Adrenal gland (tissue), 5 donors: ENCODE measurements around the gene FUCA2.

Experiments
- POLR2A ChIP-seq, 2 donors: fragments of 450-650 bp; IDR thresholded peaks; one replicate each; pipeline ENCODE4 v1.6.1; 2017; ENCODE audit warnings: antibody characterized with exemption in 2 of 2, mild to moderate bottlenecking in 2 of 2, moderate library complexity in 1 of 2
- TF ChIP-seq, protein P1 (sequence below), 6 experiments: fragments of 450-650 bp in 4 of 6; fragments of 200-600 bp in 2 of 6; sonication (generic) in 1 of 6; IDR thresholded peaks; 1 replicate in 5 of 6; 2 replicates in 1 of 6; pipeline versions ENCODE4 v1.5.1 to v1.8.0; 2016 to 2021; ENCODE audit warnings: antibody characterized with exemption in 6 of 6, mild to moderate bottlenecking in 2 of 6, moderate library complexity in 1 of 6
- donor health status: DM: no; HTN: no; CAD: no.

DNA sequence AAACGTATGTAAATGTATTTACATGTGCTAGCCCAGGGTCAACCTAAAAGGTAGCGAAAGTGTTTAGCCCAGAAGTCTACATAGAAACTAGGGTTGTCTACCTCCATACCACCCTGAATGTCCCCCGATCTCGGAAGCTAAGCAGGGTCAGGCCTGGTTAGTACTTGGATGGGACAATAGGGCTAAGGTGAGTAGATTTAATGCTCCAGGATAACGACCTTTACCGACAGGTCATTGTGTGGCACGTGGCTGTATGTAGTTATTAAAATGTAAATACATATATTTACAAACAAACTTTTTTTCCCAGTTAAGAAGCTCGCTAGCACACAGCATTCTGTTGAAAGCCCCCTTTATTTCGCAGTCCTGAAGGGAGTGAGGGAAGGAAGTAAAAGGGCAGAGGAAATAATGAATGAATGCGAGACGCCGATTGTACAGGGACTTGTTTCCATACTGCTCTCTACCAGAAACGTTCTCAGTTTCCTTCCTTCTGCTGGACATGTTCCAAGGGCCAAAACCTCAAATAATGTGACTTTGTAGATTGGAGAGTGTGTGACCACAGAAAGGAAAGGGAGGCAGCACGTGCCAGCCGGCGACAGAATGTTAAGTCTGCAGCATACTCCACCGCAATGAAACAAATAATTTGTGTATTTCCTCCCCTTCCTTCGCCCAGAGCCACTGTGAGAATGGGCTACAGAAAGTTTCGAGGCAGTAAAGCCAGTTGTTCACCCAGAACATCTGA is 61.6 kb downstream of the FUCA2 start:
- no peak for TF ChIP-seq POLR2A (IDR thresholded peaks at IDR 0.05)
- TF ChIP-seq, protein P1, sequence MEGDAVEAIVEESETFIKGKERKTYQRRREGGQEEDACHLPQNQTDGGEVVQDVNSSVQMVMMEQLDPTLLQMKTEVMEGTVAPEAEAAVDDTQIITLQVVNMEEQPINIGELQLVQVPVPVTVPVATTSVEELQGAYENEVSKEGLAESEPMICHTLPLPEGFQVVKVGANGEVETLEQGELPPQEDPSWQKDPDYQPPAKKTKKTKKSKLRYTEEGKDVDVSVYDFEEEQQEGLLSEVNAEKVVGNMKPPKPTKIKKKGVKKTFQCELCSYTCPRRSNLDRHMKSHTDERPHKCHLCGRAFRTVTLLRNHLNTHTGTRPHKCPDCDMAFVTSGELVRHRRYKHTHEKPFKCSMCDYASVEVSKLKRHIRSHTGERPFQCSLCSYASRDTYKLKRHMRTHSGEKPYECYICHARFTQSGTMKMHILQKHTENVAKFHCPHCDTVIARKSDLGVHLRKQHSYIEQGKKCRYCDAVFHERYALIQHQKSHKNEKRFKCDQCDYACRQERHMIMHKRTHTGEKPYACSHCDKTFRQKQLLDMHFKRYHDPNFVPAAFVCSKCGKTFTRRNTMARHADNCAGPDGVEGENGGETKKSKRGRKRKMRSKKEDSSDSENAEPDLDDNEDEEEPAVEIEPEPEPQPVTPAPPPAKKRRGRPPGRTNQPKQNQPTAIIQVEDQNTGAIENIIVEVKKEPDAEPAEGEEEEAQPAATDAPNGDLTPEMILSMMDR (IDR thresholded peaks at IDR 0.05): no peak
